Central memory CD8-positive, alpha-beta T cell (primary cell): ENCODE results near the gene BCAS2.

Source experiments
- ATAC-seq: fragments of 150-1000 bp; cut with Tn5 transposase; replicated peaks from 2 replicates; pipeline ENCODE4 v1.10.0; 2022; ENCODE audit warnings: mild to moderate bottlenecking, moderate FRiP score, moderate number of reproducible peaks; ENCODE audit not compliant: poor library complexity, severe bottlenecking; ENCODE audit errors: extremely low read depth
- DNase-seq, 2 donors: peaks; one replicate each; pipeline ENCODE4 v3.0.0; 2021; ENCODE audit warnings: low spot score in 2 of 2
- H3K27ac Mint-ChIP-seq: one replicate; pipeline ENCODE4 v1.8.0; 2022; ENCODE audit warnings: low read depth, mild to moderate bottlenecking, moderate library complexity, mixed read lengths
- H3K27me3 Mint-ChIP-seq: one replicate; pipeline ENCODE4 v1.8.0; 2022; ENCODE audit warnings: mixed read lengths
- H3K36me3 Mint-ChIP-seq: one replicate; pipeline ENCODE4 v1.8.0; 2022; ENCODE audit warnings: mild to moderate bottlenecking, moderate library complexity, mixed read lengths; ENCODE audit not compliant: insufficient read depth
- H3K4me1 Mint-ChIP-seq: one replicate; pipeline ENCODE4 v1.8.0; 2022; ENCODE audit warnings: mixed read lengths
- H3K4me3 Mint-ChIP-seq: one replicate; pipeline ENCODE4 v1.8.0; 2022; ENCODE audit warnings: mild to moderate bottlenecking, moderate library complexity, mixed read lengths
- H3K9me3 Mint-ChIP-seq: one replicate; pipeline ENCODE4 v1.8.0; 2022; ENCODE audit warnings: mixed read lengths

The BCAS2 gene

DNA sequence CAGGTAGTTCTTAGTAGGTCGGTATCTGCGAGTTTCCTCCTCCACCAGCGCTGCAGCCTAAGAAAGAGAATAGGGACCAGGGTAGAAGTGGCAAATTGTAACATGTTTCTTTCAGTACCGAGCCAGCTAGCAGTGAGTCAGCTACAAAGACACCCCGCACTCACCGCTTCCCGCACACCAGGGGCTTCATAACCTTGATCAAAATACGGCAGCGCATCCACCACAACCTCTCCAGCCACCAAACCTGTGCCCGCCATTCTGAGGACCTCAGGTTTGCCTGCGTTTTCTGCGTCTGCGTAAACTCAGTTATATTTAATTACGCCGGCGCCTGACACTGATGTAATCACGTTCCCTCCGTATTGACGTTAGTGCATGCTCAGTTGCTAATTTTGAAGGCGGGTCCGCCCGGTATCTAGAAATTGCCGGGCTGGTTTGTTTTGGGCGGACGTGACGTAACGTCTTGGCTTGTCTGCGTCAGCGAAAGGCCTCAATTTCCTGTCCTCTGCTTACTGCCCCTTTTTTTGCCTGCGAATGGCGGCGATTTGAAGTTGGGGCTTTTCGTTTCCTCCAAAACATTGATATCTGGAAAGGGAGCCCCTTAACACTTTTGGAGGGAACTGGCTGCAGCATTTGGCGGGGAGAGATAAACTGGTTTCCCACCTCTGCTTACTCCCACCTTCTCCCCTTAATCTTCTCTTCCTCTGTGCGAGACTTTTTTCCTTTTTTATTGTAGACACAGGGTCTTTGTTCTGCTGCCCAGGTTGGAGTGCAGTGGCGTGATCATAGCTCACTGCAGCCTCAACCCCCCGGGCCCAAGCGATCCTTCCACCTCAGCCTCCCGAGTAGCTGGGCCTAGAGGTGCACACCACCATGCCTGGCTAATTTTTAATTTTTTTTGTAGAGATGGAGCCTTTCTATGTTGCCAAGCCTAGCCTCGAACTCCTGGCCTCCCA lies at the start of gene BCAS2:
TSS of gene BCAS2 (minus strand) at position 281 of the 953 bp plus-strand sequence. CDS start at position 257, 24 bp downstream.
- ATAC-seq (peak; percentile 94), DNase-seq (peak; percentile 85 to 96)
- no peaks in the 10 kb centered on the region for H3K27me3 Mint-ChIP-seq
- H3K27ac Mint-ChIP-seq, result peak within 1 kb of the TSS; percentile 94
- peaks cover 10% of the 10 kb centered on the region for H3K4me1 Mint-ChIP-seq
- H3K4me3 Mint-ChIP-seq, result peak within 1 kb of the TSS; percentile 90
- peaks cover 40% of the 10 kb centered on the region for H3K36me3 Mint-ChIP-seq
- H3K9me3 Mint-ChIP-seq, result no peaks in the 10 kb centered on the region

DNA sequence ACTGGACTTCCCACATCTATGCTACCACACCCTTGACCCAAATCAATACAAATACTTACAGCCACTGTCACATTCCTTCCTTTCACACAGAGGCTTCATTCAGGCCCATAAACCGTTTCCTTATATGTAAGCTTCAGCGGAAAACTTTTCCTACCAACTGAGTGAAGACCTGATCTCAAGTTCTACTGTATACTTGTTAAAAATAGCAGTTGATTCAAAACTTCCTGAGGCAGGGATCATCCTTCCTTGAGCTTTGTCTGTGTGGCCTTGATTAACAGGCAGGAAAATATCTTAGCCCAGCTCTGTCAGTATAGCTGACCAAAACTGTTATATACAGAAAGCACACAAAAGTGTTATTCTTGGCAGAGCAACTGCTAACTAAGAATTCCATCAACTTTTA lies 45.7 kb upstream of the BCAS2 start:
- no peaks in the 10 kb centered on the region for H3K9me3 Mint-ChIP-seq
- H3K27ac Mint-ChIP-seq, result no peak overlapping the region
- no peak overlapping the region for H3K4me3 Mint-ChIP-seq
- peaks cover 31% of the 10 kb centered on the region for H3K27me3 Mint-ChIP-seq
- no peaks in the 10 kb centered on the region for H3K4me1 Mint-ChIP-seq
- DNase-seq (no peak), ATAC-seq (no peak)
- peaks cover 5% of the 10 kb centered on the region for H3K36me3 Mint-ChIP-seq

- H3K27me3 Mint-ChIP-seq, result peaks cover 1% of the 10 kb centered on the region
- DNase-seq (no peak), ATAC-seq (no peak)
- H3K36me3 Mint-ChIP-seq, result peaks cover 2% of the 10 kb centered on the region
- H3K27ac Mint-ChIP-seq, result no peak overlapping the region
- H3K4me1 Mint-ChIP-seq, result no peaks in the 10 kb centered on the region
- H3K4me3 Mint-ChIP-seq, result no peak overlapping the region
- H3K9me3 Mint-ChIP-seq, result no peaks in the 10 kb centered on the region
Observed at GRCh38 chr1:114623364-114623763, 41.9 kb upstream of the BCAS2 start.

DNA sequence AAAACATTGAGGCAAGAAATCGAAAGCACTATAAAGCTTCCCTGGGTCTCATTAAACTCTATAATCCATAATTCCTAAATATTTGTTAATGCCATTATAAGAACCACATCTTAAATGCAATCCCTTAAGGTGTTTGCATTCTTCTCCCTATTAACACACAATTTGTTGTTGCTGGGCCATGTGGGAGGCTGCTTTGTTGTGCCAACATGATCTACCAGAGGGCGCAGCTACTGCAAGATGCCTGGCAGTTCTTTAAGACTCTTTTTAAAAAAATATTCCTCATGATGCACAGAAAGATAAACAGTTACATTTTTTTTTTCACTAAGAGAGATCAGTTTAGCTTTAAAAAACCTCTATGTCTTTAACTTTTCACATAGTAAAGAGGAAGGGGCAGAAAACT lies 39.0 kb upstream of the BCAS2 start:
- H3K4me3 Mint-ChIP-seq, result no peak overlapping the region
- no peaks in the 10 kb centered on the region for H3K27me3 Mint-ChIP-seq
- H3K27ac Mint-ChIP-seq, result no peak overlapping the region
- ATAC-seq (no peak), DNase-seq (no peak)
- peaks cover 4% of the 10 kb centered on the region for H3K36me3 Mint-ChIP-seq
- H3K9me3 Mint-ChIP-seq, result no peaks in the 10 kb centered on the region
- no peaks in the 10 kb centered on the region for H3K4me1 Mint-ChIP-seq

GRCh38 chr1:114618606-114619005 lies 37.2 kb upstream of the BCAS2 start:
- no peaks in the 10 kb centered on the region for H3K4me1 Mint-ChIP-seq
- H3K4me3 Mint-ChIP-seq, result no peak overlapping the region
- peaks cover 4% of the 10 kb centered on the region for H3K36me3 Mint-ChIP-seq
- no peak for DNase-seq
- H3K9me3 Mint-ChIP-seq, result no peaks in the 10 kb centered on the region
- H3K27ac Mint-ChIP-seq, result no peak overlapping the region
- no peak for ATAC-seq
- no peaks in the 10 kb centered on the region for H3K27me3 Mint-ChIP-seq

DNA sequence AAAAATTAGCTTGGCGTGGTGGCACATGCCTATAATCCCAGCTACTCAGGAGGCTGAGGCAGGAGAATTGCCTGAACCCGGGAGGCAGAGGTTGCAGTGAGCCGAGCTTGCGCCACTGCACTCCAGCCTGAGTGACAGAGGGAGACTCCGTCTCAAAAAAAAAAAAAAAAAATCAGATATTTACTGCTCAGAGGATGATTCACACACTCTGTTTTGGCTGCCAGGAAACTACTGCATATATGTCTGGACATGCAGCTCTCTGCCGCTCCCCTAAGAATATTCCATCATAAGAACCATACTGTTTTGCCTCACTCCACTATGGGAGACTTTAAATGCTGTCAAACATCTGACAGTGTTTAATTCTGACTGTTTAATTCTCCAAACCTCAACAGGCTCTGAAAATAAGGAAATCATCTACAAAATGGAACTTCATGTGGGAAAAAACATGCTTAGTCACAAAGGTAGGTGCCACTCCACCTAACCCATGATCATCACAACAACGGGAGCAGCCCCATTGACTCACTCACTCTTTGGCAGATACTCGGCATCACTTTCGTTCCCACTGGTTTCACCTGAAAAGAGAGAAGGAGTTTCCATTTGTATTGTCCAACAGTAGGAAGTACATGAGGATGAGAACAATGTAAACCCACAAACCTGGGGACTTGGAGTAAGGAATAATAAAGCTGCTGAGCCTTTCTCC lies 29.3 kb upstream of the BCAS2 start:
- no peaks in the 10 kb centered on the region for H3K4me1 Mint-ChIP-seq
- no peaks in the 10 kb centered on the region for H3K36me3 Mint-ChIP-seq
- no peaks in the 10 kb centered on the region for H3K27me3 Mint-ChIP-seq
- H3K9me3 Mint-ChIP-seq, result no peaks in the 10 kb centered on the region
- DNase-seq, result no peak
- H3K4me3 Mint-ChIP-seq, result no peak overlapping the region
- no peak overlapping the region for H3K27ac Mint-ChIP-seq
- no peak for ATAC-seq

GRCh38 chr1:114609826-114610225 lies 28.4 kb upstream of the BCAS2 start:
- ATAC-seq (no peak), DNase-seq (no peak)
- H3K4me1 Mint-ChIP-seq, result no peaks in the 10 kb centered on the region
- H3K27me3 Mint-ChIP-seq, result no peaks in the 10 kb centered on the region
- H3K4me3 Mint-ChIP-seq, result no peak overlapping the region
- no peaks in the 10 kb centered on the region for H3K36me3 Mint-ChIP-seq
- no peaks in the 10 kb centered on the region for H3K9me3 Mint-ChIP-seq
- H3K27ac Mint-ChIP-seq, result no peak overlapping the region

GRCh38 chr1:114609026-114609425 lies 27.6 kb upstream of the BCAS2 start:
- Mint-ChIP-seq H3K36me3 (no peaks in the 10 kb centered on the region), H3K9me3 (no peaks in the 10 kb centered on the region), H3K4me3 (no peak overlapping the region), H3K27me3 (no peaks in the 10 kb centered on the region), H3K27ac (no peak overlapping the region), H3K4me1 (no peaks in the 10 kb centered on the region)
- ATAC-seq, result no peak
- DNase-seq, result no peak

DNA sequence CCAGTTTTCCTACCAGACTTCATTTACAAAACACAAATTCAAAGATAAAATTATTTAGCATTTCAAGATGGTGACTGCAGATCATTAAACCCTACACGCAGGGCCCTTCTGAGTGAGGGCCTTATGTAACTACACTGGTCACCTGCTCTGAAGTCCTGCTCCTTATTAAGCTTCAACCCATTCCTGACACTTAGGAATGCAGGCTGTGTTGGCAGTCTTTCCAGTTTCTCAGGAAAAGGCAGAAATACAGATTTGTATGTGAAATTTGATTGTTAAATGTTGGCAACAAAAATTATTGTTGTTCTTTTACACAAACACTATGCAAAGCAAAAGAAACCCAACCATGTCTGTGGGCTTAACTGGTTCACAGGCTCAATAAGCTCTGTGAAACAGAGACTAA lies 25.8 kb upstream of the BCAS2 start:
- no peaks in the 10 kb centered on the region for H3K9me3 Mint-ChIP-seq
- no peaks in the 10 kb centered on the region for H3K36me3 Mint-ChIP-seq
- ATAC-seq, result no peak
- H3K4me1 Mint-ChIP-seq, result no peaks in the 10 kb centered on the region
- no peaks in the 10 kb centered on the region for H3K27me3 Mint-ChIP-seq
- H3K27ac Mint-ChIP-seq, result no peak overlapping the region
- H3K4me3 Mint-ChIP-seq, result no peak overlapping the region
- no peak for DNase-seq

GRCh38 chr1:114597949-114598348 lies 16.5 kb upstream of the BCAS2 start:
- DNase-seq, result no peak
- Mint-ChIP-seq H3K36me3 (peaks cover 1% of the 10 kb centered on the region), H3K4me3 (no peak overlapping the region), H3K27ac (no peak overlapping the region), H3K27me3 (peaks cover 7% of the 10 kb centered on the region), H3K4me1 (no peaks in the 10 kb centered on the region), H3K9me3 (no peaks in the 10 kb centered on the region)
- ATAC-seq, result no peak

- no peak overlapping the region for H3K4me3 Mint-ChIP-seq
Observed at GRCh38 chr1:114595602-114596001, 14.2 kb upstream of the BCAS2 start.

DNA sequence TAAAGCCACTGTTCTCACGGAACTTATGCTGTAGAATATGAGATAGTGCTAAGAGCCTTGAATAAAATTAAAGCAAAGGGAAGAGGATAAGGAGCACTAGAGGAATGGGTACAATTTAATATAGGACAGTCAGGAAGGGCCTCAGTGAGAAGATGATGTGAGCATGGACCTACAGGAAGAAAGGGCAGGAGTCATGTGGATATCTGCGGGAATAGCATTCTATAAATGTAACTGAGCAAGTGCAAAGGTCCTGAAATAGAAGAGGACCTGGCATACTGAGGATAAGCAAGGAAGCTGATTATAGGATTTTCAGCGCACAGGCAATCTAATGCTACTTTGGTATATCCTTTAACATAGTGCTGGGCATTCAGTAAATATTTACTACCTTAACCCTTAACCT lies 12.6 kb upstream of the BCAS2 start:
- Mint-ChIP-seq H3K27ac (no peak overlapping the region), H3K36me3 (peaks cover 1% of the 10 kb centered on the region)
- no peak for ATAC-seq

More at GRCh38 chr1:114595602-114596001, 14.2 kb upstream of the BCAS2 start:
- H3K27me3 Mint-ChIP-seq, result peaks cover 11% of the 10 kb centered on the region
- H3K9me3 Mint-ChIP-seq, result no peaks in the 10 kb centered on the region
- H3K4me1 Mint-ChIP-seq, result no peaks in the 10 kb centered on the region
- DNase-seq, result no peak
- H3K27ac Mint-ChIP-seq, result no peak overlapping the region
- no peak for ATAC-seq
- H3K36me3 Mint-ChIP-seq, result peaks cover 1% of the 10 kb centered on the region

GRCh38 chr1:114589122-114589521 lies 7.7 kb upstream of the BCAS2 start:
- H3K4me3 Mint-ChIP-seq, result no peak overlapping the region
- H3K27ac Mint-ChIP-seq, result no peak overlapping the region
- DNase-seq (no peak), ATAC-seq (no peak)
- H3K4me1 Mint-ChIP-seq, result no peaks in the 10 kb centered on the region
- H3K27me3 Mint-ChIP-seq, result peaks cover 11% of the 10 kb centered on the region
- H3K36me3 Mint-ChIP-seq, result peaks cover 1% of the 10 kb centered on the region
- no peaks in the 10 kb centered on the region for H3K9me3 Mint-ChIP-seq

More for the DNA sequence above, 12.6 kb upstream of the BCAS2 start:
- no peak for DNase-seq
- Mint-ChIP-seq H3K4me3 (no peak overlapping the region), H3K4me1 (no peaks in the 10 kb centered on the region), H3K27me3 (peaks cover 11% of the 10 kb centered on the region), H3K9me3 (no peaks in the 10 kb centered on the region)
